GM12892 (cell line): ENCODE results near the gene PLEKHA6.

Source experiments
- DNase-seq: peaks from one replicate; pipeline ENCODE4 v3.0.0; 2011; ENCODE audit not compliant: insufficient read length
- FAIRE-seq: peaks from 2 replicates; lab custom pipeline; 2011; peaks lifted over from hg19 to GRCh38; lab: Jason Lieb, UNC
- POLR2A ChIP-seq: IDR thresholded peaks from 2 replicates; pipeline ENCODE4 v1.6.1; 2011; ENCODE audit warnings: low read depth, low read length, control low read depth
- POLR2AphosphoS5 ChIP-seq: IDR thresholded peaks from 2 replicates; pipeline ENCODE4 v1.6.1; 2011; ENCODE audit warnings: low read depth, low read length, control low read depth
- TAF1 ChIP-seq: IDR thresholded peaks from 2 replicates; pipeline ENCODE4 v1.6.1; 2011; ENCODE audit warnings: low read depth, mild to moderate bottlenecking, control low read depth, low read length, borderline replicate concordance

Gene PLEKHA6

GRCh38 chr1:204350857-204351573 is 8.7 kb downstream of the PLEKHA6 start:
- TF ChIP-seq POLR2AphosphoS5: no peak
- TF ChIP-seq POLR2A: no peak
- no peak for TF ChIP-seq TAF1

GRCh38 chr1:204350312-204350711 is 9.4 kb downstream of the PLEKHA6 start:
- DNase-seq (no peak), FAIRE-seq (no peak)
- TF ChIP-seq TAF1: no peak
- no peak for TF ChIP-seq POLR2AphosphoS5
- no peak for TF ChIP-seq POLR2A

More at GRCh38 chr1:204350857-204351573, 8.7 kb downstream of the PLEKHA6 start:
- no peak for FAIRE-seq
- no peak for DNase-seq

GRCh38 chr1:204349602-204350001 is 10.1 kb downstream of the PLEKHA6 start:
- no peak for TF ChIP-seq TAF1
- TF ChIP-seq POLR2AphosphoS5: no peak
- no peak for TF ChIP-seq POLR2A
- FAIRE-seq (no peak), DNase-seq (no peak)

GRCh38 chr1:204348722-204349121 is 11.0 kb downstream of the PLEKHA6 start:
- no peak for FAIRE-seq
- TF ChIP-seq POLR2AphosphoS5 (no peak), TAF1 (no peak), POLR2A (no peak)
- DNase-seq: no peak

GRCh38 chr1:204348242-204348641 is 11.5 kb downstream of the PLEKHA6 start:
- DNase-seq (no peak), FAIRE-seq (no peak)
- TF ChIP-seq POLR2A (no peak), POLR2AphosphoS5 (no peak), TAF1 (no peak)

GRCh38 chr1:204345941-204346645 is 13.6 kb downstream of the PLEKHA6 start:
- no peak for TF ChIP-seq POLR2AphosphoS5
- no peak for TF ChIP-seq TAF1
- no peak for TF ChIP-seq POLR2A
- DNase-seq (no peak), FAIRE-seq (no peak)

GRCh38 chr1:204345438-204345841 is 14.3 kb downstream of the PLEKHA6 start:
- no peak for DNase-seq
- TF ChIP-seq POLR2AphosphoS5: no peak
- no peak for TF ChIP-seq POLR2A
- no peak for TF ChIP-seq TAF1
- FAIRE-seq: no peak

- FAIRE-seq: no peak
- TF ChIP-seq TAF1 (no peak), POLR2A (no peak), POLR2AphosphoS5 (no peak)
- no peak for DNase-seq
Observed at GRCh38 chr1:204344665-204345355, 14.9 kb downstream of the PLEKHA6 start.

GRCh38 chr1:204343802-204344201 is 15.9 kb downstream of the PLEKHA6 start:
- FAIRE-seq (no peak), DNase-seq (no peak)

GRCh38 chr1:204343247-204343646 is 16.5 kb downstream of the PLEKHA6 start:
- no peak for TF ChIP-seq POLR2AphosphoS5
- TF ChIP-seq TAF1: no peak
- TF ChIP-seq POLR2A: no peak
- FAIRE-seq: no peak

More at GRCh38 chr1:204343802-204344201, 15.9 kb downstream of the PLEKHA6 start:
- no peak for TF ChIP-seq POLR2AphosphoS5

GRCh38 chr1:204342310-204342709 is 17.4 kb downstream of the PLEKHA6 start:
- DNase-seq (no peak), FAIRE-seq (no peak)
- TF ChIP-seq POLR2A: no peak
- TF ChIP-seq POLR2AphosphoS5: no peak
- no peak for TF ChIP-seq TAF1

More at GRCh38 chr1:204343247-204343646, 16.5 kb downstream of the PLEKHA6 start:
- DNase-seq: no peak

GRCh38 chr1:204341380-204341779 is 18.3 kb downstream of the PLEKHA6 start:
- TF ChIP-seq POLR2AphosphoS5 (no peak), TAF1 (no peak)
- DNase-seq (no peak), FAIRE-seq (no peak)
